ENCODE results near the gene WRAP73.

The WRAP73 gene

DNA sequence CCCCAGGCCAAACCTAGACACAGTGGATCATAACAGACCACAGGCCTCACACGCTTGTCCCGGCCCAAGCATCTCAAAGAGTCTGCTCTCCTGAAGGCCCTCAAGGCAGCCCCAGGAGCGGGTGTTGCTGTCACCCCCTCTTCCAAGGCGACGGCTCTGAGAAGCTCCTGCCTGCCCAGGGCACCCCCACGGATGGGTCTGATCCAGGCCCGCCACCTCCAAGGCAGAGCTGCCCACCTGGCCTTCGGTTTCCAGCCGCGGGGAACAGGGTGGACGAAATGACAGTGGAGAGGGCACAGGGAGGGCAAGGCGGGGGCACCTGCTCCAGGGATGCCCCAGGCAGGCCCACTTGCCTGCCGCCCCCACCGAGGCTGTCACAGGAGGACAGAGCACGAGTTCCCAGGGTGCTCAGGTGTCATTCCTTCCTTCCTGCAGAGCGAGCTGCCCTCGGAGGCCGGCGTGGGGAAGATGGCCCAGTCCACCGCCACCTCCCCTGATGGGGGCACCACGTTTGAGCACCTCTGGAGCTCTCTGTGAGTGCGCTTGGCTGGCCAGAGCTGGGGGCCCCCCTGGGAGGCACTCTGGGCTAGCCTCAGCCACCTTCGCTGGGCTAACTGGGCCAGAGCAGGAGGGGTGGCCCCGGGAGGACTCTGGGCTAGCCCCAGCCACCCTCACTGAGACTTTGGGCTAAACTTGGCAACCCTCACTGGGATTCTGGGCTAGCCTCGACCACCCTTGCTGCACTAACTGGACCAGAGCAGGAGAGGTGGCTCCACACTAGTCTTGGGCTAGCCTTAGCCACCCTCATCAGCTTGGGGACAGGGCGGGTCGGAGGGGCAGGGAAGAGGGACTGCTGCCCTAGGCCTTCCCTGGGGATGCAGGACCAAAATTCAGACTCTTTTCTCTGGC, 32.2 kb upstream of the WRAP73 start:
- no peak for DNase-seq (ENCODE audit: low spot score)

DNA sequence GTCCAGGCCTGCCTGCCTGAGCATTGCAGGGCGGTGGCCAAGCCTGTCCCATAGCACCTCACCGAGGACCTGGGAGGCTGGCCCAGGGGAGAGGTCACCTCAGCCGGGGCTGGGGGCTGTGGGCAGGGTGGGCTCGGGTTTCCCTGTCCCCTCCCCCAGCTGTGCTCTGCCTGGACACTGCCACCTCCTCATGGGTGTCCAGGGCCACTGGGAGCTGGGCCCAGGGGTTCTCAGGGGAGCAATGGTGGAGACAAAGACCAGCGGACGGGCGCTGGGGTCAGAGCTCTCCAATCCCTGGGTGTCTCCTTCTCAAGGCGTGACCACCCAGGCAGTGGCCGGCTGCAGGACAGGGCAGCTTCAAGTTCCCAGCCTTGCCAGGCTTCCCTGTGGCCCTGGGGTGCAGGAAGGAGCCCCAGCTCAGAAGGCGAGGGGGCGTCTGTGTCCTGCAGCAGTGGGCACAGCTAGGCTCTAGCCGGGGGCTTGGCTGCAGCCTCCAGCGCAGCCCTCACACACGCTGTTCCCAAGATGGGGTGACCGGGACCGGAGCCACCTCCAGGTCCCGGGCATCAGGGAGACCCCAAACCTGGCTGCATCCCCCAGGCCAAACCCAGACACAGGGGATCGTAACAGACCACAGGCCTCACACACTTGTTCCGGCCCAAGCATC, 31.5 kb upstream of the WRAP73 start:
- no peak for DNase-seq (ENCODE audit: low spot score)

DNA sequence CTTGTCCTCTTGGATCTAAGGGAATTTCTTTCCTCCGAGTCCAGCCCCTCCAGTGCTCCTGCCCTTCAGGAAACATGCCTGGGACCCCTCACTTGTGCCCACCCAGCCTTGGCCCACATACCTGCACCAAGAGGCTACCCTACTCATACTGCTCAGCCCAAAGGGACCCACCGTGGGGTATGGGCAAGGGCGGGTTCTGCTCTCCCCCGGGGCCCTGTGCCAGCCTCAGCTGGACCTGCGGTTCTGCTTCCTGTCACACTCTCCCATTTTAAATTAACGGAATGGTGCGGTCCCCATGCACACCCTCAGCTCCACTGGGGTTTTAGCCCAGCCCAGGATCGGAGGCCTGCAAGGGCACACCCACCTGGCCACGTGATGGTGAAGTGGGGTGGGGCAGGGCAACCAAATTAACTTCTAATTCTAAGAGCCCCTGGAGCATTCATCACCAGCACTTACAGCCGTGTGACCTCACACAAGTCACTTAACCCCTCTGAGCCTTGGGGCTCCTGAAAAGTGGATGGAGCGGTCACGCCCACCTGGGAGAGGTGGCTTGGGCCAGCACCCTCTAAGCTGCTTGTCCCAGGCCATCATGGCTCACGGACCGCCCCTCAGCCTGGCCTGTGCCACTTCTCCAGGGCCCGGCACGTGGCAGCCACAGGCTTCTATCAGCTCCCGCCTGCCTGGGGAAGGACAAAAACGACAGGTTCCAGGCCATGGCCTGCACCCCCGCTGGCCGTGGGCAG, 30.8 kb upstream of the WRAP73 start:
- DNase-seq (ENCODE audit: low spot score) = no peak

DNA sequence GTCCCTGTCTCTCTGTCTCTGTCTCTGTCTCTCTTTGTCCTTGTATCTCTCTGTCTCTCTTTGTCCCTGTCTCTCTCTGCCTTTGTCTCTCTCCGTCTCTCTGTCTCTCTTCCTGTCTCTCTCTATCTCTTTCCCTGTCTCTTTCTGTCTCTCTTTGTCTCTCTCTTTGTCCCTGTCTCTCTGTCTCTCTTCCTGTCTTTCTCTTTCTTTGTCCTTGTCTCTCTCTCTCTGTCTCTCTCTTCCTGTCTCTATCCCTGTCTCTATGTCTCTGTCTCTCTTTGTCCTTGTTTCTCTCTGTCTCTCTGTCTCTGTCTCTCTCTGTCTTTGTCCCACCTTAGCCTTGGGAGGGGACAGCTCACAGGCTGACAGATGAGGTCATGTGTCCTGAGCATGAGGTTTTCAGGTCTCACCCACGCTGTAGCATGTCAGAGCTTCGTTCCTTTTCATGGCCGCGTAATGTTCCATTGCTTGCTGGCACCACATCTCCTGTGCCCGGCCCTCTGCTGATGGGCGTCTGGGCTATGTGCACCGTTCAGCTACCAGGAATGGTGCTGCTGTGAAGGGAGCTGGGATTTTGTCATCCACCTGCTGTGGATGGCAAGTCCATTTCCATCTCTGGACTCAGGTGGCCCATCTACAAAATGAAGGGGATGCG, 30.0 kb upstream of the WRAP73 start:
- no peak for DNase-seq (ENCODE audit: low spot score)

DNA sequence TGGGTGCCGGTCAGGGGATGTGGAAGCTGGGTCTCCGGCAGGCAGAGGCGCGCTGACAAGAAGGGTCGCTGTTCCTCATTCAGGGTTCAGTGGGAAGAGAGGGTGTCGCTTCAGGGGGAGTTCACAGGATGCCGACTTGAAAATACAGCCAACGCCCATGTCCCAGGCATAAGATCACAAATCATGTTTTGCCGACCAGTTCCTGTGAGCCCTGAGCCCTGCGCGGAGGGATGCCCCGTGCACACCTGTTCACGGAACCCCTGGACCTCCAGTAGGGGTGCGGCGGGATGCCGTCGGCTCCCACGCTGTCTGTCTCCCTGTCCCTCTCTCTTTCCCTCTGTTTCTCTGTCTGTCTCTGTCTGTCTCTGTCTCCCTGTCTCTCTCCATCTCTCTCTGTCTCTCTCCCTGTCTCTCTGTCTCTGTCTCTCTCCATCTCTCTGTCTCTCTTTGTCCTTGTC, 29.2 kb upstream of the WRAP73 start:
- no peak for DNase-seq (ENCODE audit: low spot score)

DNA sequence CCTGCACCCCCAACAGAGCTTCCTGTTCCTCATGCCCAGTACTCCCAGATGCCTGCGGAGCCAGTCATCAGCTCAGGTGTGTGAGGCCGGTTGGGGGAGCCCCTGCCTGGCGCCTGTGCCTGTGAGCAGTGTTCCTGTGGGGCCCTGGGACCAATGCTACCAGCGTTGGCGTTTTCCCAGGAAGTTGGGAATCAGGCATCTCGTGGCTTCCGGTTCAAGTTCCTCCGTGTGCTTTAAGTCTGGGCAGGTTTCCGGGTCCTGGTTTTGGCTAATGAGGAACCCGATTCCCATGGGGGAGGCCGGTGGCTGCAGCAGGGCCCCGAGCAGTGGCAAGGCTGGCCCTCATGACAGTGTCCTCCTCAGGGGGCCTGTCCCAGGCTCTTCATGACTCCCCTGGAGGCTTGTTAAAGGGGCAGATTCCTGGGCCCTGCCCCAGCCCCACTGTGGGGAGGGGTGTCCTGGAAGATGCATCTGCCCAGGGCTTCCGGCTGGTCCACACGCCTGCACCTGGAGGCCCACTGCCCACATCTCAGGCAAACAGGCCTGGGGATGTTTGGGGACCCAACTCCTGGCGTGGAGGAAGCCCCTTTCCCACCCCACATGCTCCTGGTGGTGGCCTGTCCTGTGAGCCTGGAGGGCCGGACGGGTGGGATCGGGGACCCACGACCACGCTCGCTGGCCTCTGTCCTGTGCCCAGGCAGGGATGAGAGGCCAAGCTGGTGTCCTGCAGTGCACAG, 28.6 kb upstream of the WRAP73 start:
- DNase-seq (ENCODE audit: low spot score) = no peak

DNA sequence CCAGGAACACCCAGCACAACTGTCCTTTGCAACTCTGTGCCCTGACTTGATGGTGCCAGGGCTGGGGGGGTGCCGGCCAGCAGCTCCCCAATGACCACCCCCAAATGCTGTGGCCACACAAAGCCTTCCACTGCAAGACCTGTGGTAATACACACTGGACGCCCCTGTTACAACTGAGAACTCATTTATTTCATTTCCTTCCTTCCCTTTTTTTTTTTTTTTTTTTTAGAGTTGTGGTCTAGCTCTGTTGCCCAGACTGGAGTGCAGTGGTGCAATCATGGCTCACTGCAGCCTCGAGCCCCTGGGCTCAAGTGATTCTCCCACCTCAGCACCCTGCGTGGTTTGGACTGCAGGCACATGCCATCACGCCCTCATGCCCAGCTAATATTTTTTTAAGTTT, 27.6 kb upstream of the WRAP73 start:
- no peak for DNase-seq (ENCODE audit: low spot score)

DNA sequence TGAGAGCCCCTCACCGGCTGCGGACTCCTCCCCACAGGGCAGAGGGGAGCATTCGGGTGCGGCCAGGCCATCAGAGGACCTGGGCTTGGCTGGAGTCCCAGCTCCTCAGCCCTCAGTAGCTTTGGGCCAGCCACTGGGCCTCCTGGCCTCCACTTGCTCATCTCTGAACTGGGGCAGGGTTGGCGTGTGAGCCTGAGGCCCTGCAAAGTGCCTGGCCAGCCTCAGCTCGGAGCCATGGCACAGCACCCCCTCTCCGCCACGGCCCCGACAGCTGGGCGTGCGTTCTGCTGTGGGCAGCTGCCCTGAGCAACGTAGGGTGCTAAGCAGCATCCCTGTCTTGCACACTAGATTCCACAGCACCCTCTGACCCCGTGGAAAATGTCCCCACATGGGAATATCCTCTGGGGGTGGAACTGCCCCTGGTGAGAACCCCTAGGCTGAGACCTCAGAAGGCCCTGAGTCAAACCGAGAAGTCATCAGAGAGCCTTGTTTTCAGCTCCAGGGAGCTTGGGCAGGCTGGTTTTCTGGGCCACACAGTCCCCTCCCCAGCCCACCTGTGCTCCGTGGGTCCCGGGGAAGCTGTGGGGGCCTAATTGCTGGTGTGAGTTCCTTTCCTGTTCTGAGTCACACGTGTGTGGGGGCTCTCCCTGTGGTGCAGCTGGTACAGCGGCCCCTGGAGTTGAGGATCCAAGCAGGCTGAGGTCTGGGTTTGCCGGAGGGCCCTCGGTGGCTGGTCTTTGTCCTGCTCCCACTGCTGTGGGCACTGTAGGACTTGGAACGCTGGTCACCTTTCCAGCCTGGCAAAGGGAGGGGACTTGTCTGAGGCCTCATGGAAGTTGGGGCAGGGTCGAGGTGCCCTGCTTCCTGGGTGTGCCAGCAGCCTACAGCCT, 26.9 kb upstream of the WRAP73 start:
- DNase-seq (ENCODE audit: low spot score) = no peak

DNA sequence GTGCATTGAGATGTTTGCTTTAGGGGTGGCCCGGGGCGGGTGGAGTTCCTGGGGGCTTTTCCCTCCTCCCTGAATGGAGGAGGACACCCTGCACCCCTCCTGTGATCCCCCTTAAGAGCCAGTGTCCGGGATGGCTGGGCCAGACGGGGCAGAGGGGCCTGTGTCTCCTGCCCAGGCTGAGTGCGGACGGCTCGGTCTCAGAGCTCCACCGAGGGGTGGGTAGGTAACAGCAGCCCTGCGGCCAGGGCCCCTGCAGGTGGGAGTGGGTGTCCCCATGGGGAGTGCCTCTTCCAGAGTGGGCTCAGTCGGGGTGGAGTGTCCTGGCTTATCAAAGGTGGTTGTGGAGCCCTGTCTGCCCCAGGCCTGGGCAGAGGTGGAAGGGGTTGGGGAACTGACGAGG, 25.5 kb upstream of the WRAP73 start:
- DNase-seq (ENCODE audit: low spot score) = no peak

DNA sequence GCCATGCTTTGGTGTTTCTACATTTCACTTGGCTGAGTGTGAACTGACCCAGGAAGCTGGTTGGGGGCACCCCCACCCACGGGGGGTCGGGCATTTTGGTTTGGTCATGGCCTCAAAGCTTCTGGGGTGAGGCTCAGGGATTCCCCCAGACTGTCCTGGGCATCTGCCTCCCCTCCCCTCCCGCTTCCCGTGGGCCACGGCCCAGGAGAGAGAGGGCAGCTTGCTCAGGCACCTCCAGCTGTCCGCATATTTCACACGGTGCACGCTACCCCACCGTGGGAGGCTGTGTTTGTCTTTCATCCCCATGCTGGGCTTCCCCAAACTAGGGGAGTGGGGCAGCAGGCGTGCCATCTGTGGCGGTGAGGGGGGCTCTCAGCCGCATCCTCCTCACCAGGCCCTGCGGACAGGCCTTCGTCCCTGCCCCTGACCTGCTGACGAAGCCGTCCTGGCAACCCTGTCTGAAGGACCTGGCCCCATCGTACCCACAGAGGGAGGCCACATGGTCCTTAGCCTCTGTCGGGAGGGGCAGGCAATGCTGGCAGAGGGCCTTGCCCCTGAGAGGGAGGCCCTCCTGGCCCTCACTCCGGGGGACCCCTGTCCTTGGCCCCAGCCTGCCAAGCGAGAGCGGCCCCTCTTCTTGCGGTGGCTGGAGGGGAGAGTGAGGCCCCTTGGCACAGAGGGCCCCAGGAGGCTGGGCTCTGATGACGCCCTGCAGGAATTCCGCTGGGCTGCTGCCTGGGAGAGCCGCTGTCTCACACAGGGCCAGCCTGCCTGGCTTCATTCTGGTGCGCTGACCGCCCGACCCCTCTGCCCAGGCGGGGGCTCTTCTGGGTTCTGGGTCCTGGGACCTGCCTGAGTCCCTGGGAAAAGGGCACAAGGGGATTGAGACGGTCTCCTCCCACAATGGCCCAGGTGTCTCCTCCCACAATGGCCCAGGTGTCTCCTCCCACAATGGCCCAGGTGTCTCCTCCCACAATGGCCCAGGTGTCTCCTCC, 24.5 kb upstream of the WRAP73 start:
- DNase-seq (ENCODE audit: low spot score) = no peak

DNA sequence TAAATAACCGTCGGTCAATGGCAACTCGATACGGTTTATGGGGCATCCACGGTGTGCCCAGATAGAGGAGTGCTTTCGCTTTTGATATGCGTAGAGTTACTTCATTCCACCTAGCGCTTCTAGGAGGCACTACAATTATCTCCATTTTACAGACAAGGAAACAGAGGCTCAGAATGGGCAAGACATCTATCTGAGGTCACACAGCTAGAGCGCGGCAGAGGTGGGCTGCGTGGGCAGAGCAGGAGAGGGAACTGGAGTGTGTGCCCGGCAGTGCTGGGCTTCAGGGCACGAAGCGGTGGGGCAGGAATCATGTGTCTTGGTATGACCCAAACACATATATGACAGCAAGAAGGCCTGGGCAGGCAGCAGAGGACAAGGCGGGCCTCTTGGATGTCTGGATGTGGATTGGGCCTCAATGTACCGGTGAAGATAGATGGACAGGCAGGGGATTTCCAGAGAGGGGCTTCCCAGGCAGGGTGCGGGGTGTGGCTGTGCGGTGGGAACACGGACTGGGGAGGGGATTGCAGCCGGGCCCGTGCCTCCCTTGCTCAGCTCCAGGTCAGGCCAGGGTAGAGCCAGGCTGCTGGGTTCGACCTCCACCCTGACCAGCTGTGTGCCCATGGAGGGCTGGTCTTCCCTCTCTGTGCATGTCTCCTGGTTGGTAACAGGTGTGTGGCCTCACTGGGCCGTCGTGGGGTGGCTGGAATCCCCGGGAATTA, 23.6 kb upstream of the WRAP73 start:
- peak; percentile 15 for DNase-seq (ENCODE audit: low spot score)

DNA sequence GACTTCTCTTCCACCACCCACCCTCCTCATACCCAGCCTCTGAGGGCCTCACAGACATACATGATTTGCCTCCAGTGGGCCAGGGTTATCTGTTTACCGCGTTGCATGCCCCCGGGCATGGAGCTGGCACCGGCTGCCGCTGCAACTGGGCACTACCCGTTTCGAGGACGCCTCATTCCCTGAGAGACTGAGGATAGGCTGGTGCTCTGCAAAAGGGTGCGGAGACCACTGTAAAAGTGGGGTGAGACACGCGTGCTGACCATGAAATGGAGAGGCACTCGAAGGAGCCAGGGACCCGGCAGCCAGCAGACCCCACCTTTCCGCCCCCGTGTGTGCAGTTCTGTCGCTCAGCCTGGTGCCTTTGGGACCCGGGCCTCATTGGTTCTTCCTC, 23.1 kb upstream of the WRAP73 start:
- DNase-seq (ENCODE audit: low spot score) = no peak

DNA sequence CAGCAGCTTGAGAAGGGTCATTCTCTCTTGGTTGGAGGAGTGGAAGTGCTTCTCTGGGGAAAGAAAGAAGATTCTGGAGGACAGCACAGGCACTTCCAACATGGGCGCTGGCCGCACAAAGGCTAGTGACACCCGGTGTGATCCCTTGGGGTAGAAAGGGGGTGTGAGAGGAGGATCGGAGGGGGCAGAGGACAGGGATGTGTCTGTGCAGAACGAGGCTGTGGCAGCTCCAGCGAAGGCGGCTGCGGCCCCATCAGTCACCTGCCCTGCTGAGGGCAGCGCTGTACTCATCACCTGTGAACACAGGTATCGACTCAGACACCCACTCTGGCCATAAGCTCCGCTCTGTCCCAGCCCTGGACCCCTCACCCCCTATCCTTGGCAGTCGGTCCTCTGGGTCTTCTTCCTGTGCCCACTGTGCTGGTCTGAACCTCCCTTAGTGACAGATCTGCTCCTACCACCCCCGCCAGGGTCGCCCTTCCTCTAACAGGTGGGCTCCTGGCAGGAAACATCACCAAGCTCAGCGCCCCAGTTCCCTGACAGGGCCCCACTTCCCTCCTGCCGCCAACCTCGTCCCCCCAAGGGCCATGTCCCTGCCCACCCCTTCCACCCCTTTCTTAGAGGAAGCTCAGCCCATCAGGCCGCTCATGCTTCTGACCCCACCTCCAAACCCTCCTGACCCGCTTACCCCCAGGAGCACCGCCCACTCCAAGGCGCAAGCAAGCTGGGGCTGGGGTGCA, 22.5 kb upstream of the WRAP73 start:
- DNase-seq (ENCODE audit: low spot score) = no peak

DNA sequence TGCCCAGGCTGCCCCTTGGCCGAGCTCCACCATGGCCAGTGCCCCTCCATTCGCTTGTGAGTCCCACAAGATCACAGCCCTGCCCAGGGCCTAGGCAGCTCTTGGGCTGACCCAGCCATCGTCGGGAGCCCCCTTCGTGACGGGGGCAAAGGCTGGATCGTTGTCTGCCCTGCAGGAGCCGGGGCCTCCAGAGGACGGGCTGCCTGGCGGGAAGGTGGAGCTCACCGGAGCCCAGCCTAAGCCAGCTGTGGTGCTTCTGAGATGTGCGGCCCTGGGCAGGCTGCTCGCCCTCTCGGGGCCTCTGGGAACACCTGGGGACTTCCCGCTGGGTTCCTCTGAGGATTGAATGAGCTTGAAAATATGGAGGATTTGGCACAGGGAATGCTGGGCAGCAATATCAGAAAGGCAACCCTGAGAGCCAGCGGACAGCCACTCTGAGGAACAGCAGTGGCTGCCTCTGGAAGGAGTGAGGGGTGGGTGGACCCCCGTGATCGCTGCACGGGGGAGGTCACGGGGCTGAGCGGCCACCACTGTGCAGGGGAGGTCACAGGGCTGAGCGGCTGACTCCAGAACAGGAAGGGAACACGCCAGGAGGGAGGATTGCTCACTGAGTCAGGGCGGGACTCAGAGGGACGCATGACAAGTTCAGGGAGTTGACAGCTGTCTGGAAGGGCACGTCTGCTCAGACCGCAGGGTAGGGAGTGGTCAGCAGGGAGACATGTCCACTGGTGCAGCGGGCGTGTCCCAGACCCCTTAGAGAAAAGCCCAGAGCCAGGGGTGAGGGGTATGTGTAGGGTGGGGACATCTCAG, 21.7 kb upstream of the WRAP73 start:
- DNase-seq (ENCODE audit: low spot score) = no peak

DNA sequence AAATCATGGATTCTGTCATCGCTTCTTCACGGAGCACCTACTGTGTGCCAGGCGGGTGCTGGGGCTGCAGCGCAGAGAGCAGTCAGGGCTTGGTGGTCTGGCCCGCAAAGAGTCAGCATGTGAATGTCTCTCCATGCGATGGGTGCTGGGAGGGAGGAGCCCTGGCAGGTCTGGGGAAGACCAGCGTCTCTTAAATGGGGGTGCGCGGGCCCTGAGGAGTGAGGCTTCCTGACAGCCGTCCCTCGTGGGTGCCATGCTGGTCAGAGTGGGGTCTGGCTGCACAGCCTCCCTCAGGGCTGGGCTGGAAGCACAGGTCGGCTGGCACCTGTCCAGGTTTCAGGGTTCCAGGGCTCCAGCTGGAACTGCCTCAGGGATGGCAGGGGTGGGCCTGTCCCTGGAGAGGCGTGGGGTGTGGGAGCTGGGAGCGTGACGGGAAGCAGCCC, 20.9 kb upstream of the WRAP73 start:
- DNase-seq (ENCODE audit: low spot score) = no peak

DNA sequence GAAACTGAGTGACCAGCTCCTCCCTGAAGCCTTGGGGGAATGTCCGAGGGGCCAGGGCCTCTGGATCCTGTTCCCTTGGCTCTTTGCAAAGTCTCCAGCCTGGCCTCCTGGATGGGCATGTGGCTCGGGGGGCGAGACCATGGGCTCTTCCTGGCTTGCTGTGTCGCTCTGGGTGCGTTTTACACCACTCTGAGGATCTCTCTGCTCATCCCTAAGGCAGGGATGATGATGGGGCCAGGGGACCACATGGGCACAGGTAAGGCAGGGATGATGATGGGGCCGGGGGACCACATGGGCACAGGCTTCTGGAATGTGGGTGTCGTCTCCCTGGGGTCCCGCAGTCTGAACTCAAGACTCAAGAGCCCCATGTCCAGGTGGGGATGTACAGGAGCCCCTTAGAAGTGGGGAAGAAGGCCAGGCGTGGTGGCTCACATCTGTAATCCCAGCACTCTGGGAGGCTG, 20.1 kb upstream of the WRAP73 start:
- no peak for DNase-seq (ENCODE audit: low spot score)

DNA sequence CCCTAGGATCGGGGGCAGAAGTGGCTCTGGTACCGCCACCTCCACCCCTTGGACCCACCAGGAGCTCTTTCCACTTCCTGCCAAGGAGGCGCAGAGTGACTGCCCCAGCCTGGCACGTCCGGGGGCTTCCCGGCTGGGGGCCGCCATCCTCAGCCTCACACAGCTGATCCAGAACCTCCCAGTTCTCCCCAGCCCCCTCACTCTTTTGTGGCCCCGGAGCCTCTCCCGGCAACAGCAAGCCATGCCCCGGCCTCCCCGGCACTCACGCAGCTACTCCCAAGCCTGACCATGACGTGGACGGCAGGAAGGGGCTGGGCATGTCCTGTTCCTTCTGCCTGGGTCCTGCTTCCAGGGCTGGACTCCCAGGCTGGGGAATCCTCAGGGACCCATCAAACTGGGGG, 19.5 kb upstream of the WRAP73 start:
- no peak for DNase-seq (ENCODE audit: low spot score)

Measured in CD4-positive, alpha-beta T cell treated with Interleukin-2 at 100 ng/mL for 4 hours (primary cell).